ENCODE data around the gene ARNT2.

ARNT2 gene

GRCh38 chr15:80564056-80564455, 159.9 kb downstream of the ARNT2 start:
- no peak overlapping the region for H3K4me3 Mint-ChIP-seq
- H3K9me3 Mint-ChIP-seq: no peaks in the 10 kb centered on the region
- H3K36me3 Mint-ChIP-seq: no peaks in the 10 kb centered on the region
- peaks cover 7% of the 10 kb centered on the region for H3K4me1 Mint-ChIP-seq
- DNase-seq (ENCODE audit: low spot score in 2 of 2) (no peak), ATAC-seq (ENCODE audit: low read depth) (no peak)
- no peak overlapping the region for H3K27ac Mint-ChIP-seq
- H3K27me3 Mint-ChIP-seq: peaks cover 15% of the 10 kb centered on the region

- no peak overlapping the region for H3K4me3 Mint-ChIP-seq
- peaks cover 17% of the 10 kb centered on the region for H3K27me3 Mint-ChIP-seq
- DNase-seq (ENCODE audit: low spot score in 2 of 2): no peak
- no peaks in the 10 kb centered on the region for H3K9me3 Mint-ChIP-seq
- ATAC-seq (ENCODE audit: low read depth): no peak
- peaks cover 2% of the 10 kb centered on the region for H3K4me1 Mint-ChIP-seq
- H3K36me3 Mint-ChIP-seq: no peaks in the 10 kb centered on the region
- H3K27ac Mint-ChIP-seq: no peak overlapping the region
Measured at GRCh38 chr15:80565398-80565797, 161.2 kb downstream of the ARNT2 start.

- Mint-ChIP-seq H3K9me3 (no peaks in the 10 kb centered on the region), H3K36me3 (no peaks in the 10 kb centered on the region), H3K27ac (no peak overlapping the region), H3K4me3 (no peak overlapping the region), H3K27me3 (peaks cover 17% of the 10 kb centered on the region), H3K4me1 (peaks cover 2% of the 10 kb centered on the region)
- DNase-seq (ENCODE audit: low spot score in 2 of 2): no peak
- no peak for ATAC-seq (ENCODE audit: low read depth)
Measured at GRCh38 chr15:80565988-80566387, 161.8 kb downstream of the ARNT2 start.

- no peaks in the 10 kb centered on the region for H3K36me3 Mint-ChIP-seq
- H3K27ac Mint-ChIP-seq: no peak overlapping the region
Measured at GRCh38 chr15:80567721-80568157, 163.6 kb downstream of the ARNT2 start.

GRCh38 chr15:80568298-80568697, 164.1 kb downstream of the ARNT2 start:
- Mint-ChIP-seq H3K9me3 (no peaks in the 10 kb centered on the region), H3K4me1 (peaks cover 2% of the 10 kb centered on the region), H3K27me3 (peaks cover 14% of the 10 kb centered on the region), H3K4me3 (no peak overlapping the region), H3K36me3 (no peaks in the 10 kb centered on the region), H3K27ac (no peak overlapping the region)
- DNase-seq (ENCODE audit: low spot score in 2 of 2) (no peak), ATAC-seq (ENCODE audit: low read depth) (no peak)

More at GRCh38 chr15:80567721-80568157, 163.6 kb downstream of the ARNT2 start:
- H3K27me3 Mint-ChIP-seq: peaks cover 17% of the 10 kb centered on the region
- peaks cover 2% of the 10 kb centered on the region for H3K4me1 Mint-ChIP-seq
- no peaks in the 10 kb centered on the region for H3K9me3 Mint-ChIP-seq
- DNase-seq (ENCODE audit: low spot score in 2 of 2) (no peak), ATAC-seq (ENCODE audit: low read depth) (peak; percentile 19)
- H3K4me3 Mint-ChIP-seq: no peak overlapping the region

- Mint-ChIP-seq H3K9me3 (no peaks in the 10 kb centered on the region), H3K36me3 (no peaks in the 10 kb centered on the region), H3K4me3 (no peak overlapping the region), H3K27ac (no peak overlapping the region), H3K27me3 (peaks cover 14% of the 10 kb centered on the region), H3K4me1 (peaks cover 2% of the 10 kb centered on the region)
- ATAC-seq (ENCODE audit: low read depth) (no peak), DNase-seq (ENCODE audit: low spot score in 2 of 2) (no peak)
Measured at GRCh38 chr15:80568876-80569605, 164.9 kb downstream of the ARNT2 start.

GRCh38 chr15:80569656-80570055, 165.5 kb downstream of the ARNT2 start:
- no peak for DNase-seq (ENCODE audit: low spot score in 2 of 2)
- Mint-ChIP-seq H3K27me3 (peaks cover 13% of the 10 kb centered on the region), H3K36me3 (no peaks in the 10 kb centered on the region), H3K9me3 (no peaks in the 10 kb centered on the region), H3K4me3 (no peak overlapping the region), H3K27ac (no peak overlapping the region), H3K4me1 (peaks cover 2% of the 10 kb centered on the region)
- ATAC-seq (ENCODE audit: low read depth): no peak

GRCh38 chr15:80570553-80570952, 166.4 kb downstream of the ARNT2 start:
- no peak overlapping the region for H3K4me3 Mint-ChIP-seq
- H3K27me3 Mint-ChIP-seq: peaks cover 13% of the 10 kb centered on the region
- ATAC-seq (ENCODE audit: low read depth): no peak
- no peak for DNase-seq (ENCODE audit: low spot score in 2 of 2)
- no peaks in the 10 kb centered on the region for H3K36me3 Mint-ChIP-seq
- peaks cover 1% of the 10 kb centered on the region for H3K4me1 Mint-ChIP-seq
- H3K9me3 Mint-ChIP-seq: no peaks in the 10 kb centered on the region
- H3K27ac Mint-ChIP-seq: no peak overlapping the region

- no peak for DNase-seq (ENCODE audit: low spot score in 2 of 2)
- ATAC-seq (ENCODE audit: low read depth): no peak
- Mint-ChIP-seq H3K4me3 (no peak overlapping the region), H3K9me3 (no peaks in the 10 kb centered on the region), H3K4me1 (no peaks in the 10 kb centered on the region), H3K27ac (no peak overlapping the region), H3K27me3 (peaks cover 10% of the 10 kb centered on the region), H3K36me3 (no peaks in the 10 kb centered on the region)
Measured at GRCh38 chr15:80572337-80572736, 168.2 kb downstream of the ARNT2 start.

- no peak overlapping the region for H3K4me3 Mint-ChIP-seq
- no peaks in the 10 kb centered on the region for H3K36me3 Mint-ChIP-seq
Measured at GRCh38 chr15:80573606-80574005, 169.4 kb downstream of the ARNT2 start.

GRCh38 chr15:80574590-80574989, 170.4 kb downstream of the ARNT2 start:
- Mint-ChIP-seq H3K36me3 (no peaks in the 10 kb centered on the region), H3K27me3 (peaks cover 7% of the 10 kb centered on the region), H3K27ac (no peak overlapping the region), H3K4me3 (no peak overlapping the region), H3K9me3 (no peaks in the 10 kb centered on the region), H3K4me1 (no peaks in the 10 kb centered on the region)
- ATAC-seq (ENCODE audit: low read depth) (no peak), DNase-seq (ENCODE audit: low spot score in 2 of 2) (no peak)

More at GRCh38 chr15:80573606-80574005, 169.4 kb downstream of the ARNT2 start:
- Mint-ChIP-seq H3K9me3 (no peaks in the 10 kb centered on the region), H3K27me3 (peaks cover 9% of the 10 kb centered on the region), H3K27ac (no peak overlapping the region), H3K4me1 (no peaks in the 10 kb centered on the region)
- ATAC-seq (ENCODE audit: low read depth) (no peak), DNase-seq (ENCODE audit: low spot score in 2 of 2) (no peak)

GRCh38 chr15:80576519-80577090, 172.4 kb downstream of the ARNT2 start:
- Mint-ChIP-seq H3K4me3 (no peak overlapping the region), H3K27ac (no peak overlapping the region), H3K9me3 (no peaks in the 10 kb centered on the region), H3K27me3 (peaks cover 5% of the 10 kb centered on the region), H3K4me1 (peaks cover 2% of the 10 kb centered on the region), H3K36me3 (no peaks in the 10 kb centered on the region)
- ATAC-seq (ENCODE audit: low read depth): no peak
- DNase-seq (ENCODE audit: low spot score in 2 of 2): no peak

GRCh38 chr15:80577552-80578205, 173.5 kb downstream of the ARNT2 start:
- H3K27ac Mint-ChIP-seq: no peak overlapping the region
- H3K4me3 Mint-ChIP-seq: no peak overlapping the region
- H3K9me3 Mint-ChIP-seq: no peaks in the 10 kb centered on the region
- DNase-seq (ENCODE audit: low spot score in 2 of 2): no peak
- no peak for ATAC-seq (ENCODE audit: low read depth)
- H3K36me3 Mint-ChIP-seq: no peaks in the 10 kb centered on the region
- peaks cover 2% of the 10 kb centered on the region for H3K4me1 Mint-ChIP-seq
- peaks cover 5% of the 10 kb centered on the region for H3K27me3 Mint-ChIP-seq

GRCh38 chr15:80578206-80578595, 174.0 kb downstream of the ARNT2 start:
- no peak for DNase-seq (ENCODE audit: low spot score in 2 of 2)
- H3K9me3 Mint-ChIP-seq: no peaks in the 10 kb centered on the region
- no peak for ATAC-seq (ENCODE audit: low read depth)
- H3K4me3 Mint-ChIP-seq: no peak overlapping the region
- H3K36me3 Mint-ChIP-seq: no peaks in the 10 kb centered on the region
- no peak overlapping the region for H3K27ac Mint-ChIP-seq
- H3K4me1 Mint-ChIP-seq: peaks cover 2% of the 10 kb centered on the region
- peaks cover 5% of the 10 kb centered on the region for H3K27me3 Mint-ChIP-seq
